ENCODE results near the gene DLL1.

DLL1 gene

DNA sequence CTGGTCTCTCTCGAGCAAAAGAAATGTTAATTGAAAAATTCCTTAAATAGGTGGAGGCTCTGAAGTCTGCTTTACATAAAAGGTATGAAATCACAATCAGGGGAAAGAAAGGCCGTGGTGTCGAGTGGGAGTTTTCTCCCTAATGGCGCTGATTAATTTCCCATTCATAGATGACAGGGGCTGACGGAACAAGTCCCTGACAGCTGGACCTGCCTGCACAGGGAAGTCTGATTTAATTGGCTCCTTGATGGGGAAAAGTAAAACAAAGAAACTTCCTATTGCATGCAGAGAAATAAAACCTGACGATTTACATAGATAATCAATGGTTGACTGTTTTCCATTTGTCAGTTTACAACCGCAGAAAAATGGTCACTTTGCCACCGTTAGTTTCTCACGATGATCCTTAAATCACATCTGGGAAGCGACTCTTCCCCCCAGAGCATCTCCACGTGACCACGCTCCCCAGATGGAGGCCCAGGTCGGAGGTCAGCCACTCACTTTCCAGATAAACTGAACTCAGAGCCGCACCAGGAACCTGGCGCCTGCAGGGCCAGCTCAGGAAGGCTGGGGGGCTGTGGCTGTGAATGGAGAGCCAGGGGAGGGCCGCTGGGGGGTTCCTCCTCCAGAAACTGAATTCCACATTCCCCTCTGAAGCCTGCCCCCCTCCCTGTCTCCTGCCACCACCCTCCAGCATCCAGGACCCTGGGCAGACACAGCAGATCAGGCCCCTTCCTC, 55.3 kb downstream of the DLL1 start:
- no peaks in the 10 kb centered on the region for H3K36me3 ChIP-seq (ENCODE audit: control insufficient read depth, insufficient read depth, low read length)
- no peaks in the 10 kb centered on the region for H3K9me3 ChIP-seq (ENCODE audit: control insufficient read depth, insufficient read depth, low read length)
- H3K9ac ChIP-seq (ENCODE audit: low read depth, low read length), result no peak overlapping the region
- no peaks in the 10 kb centered on the region for H3K27me3 ChIP-seq (ENCODE audit: control insufficient read depth, insufficient read depth, low read length)
- no peak overlapping the region for H3K27ac ChIP-seq (ENCODE audit: low read depth, low read length)
- no peak overlapping the region for H3K4me3 ChIP-seq (ENCODE audit: low read depth, low read length)
- peaks cover 7% of the 10 kb centered on the region; the same call in 1 of the 2 replicates for H3K4me1 ChIP-seq (ENCODE audit: control insufficient read depth, insufficient read depth, low read length)

- peaks cover 7% of the 10 kb centered on the region; the same call in 1 of the 2 replicates for H3K4me1 ChIP-seq (ENCODE audit: control insufficient read depth, insufficient read depth, low read length)
- no peak overlapping the region for H3K9ac ChIP-seq (ENCODE audit: low read depth, low read length)
- H3K27ac ChIP-seq (ENCODE audit: low read depth, low read length), result no peak overlapping the region
- no peaks in the 10 kb centered on the region for H3K36me3 ChIP-seq (ENCODE audit: control insufficient read depth, insufficient read depth, low read length)
- H3K4me3 ChIP-seq (ENCODE audit: low read depth, low read length), result no peak overlapping the region
- no peaks in the 10 kb centered on the region for H3K9me3 ChIP-seq (ENCODE audit: control insufficient read depth, insufficient read depth, low read length)
- H3K27me3 ChIP-seq (ENCODE audit: control insufficient read depth, insufficient read depth, low read length), result no peaks in the 10 kb centered on the region
Observed at GRCh38 chr6:170234419-170234818, 56.5 kb downstream of the DLL1 start.

DNA sequence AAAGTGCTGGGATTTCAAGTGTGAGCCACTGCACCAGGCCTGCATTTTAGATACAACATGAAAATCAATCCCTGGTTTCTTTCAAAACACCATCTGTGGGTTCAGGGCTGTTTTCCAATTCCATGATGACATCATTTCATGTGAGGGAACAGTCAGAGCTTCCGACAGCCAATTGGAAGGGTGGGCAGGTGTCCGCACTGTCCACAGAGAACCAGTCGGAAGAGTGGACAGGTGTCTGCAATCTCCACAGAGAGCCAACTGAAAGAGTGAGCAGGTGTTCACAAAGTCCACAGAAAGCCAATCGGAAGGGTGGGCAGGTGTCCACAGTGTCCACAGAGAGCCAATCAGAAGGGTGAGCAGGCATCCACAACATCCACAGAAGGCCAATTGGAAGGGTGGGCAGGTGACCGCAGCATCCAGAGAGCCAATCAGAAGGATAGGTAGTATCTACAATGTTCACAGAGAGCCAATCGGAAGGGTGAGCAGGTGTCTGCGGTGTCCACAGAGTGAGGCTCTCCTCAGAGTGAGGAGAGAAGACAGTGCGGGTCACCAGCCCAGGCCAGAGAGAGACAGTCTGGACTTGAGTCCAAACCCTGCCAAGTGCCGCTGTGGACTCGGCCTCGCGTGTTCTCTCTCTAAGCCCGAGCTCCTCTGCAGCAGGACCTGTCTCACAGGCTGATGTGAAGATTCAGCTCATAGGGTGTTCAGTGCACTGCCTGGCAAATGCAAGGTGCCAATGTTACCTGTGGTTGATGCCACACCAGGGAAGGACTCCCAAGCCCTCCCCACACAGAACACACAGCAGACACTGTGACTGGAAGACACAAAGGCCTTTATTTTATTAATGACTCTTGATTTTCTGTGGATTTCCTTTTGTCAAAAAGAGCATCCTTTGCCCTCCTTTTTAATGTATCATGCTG, 57.3 kb downstream of the DLL1 start:
- no peak overlapping the region for H3K4me3 ChIP-seq (ENCODE audit: low read depth, low read length)
- H3K36me3 ChIP-seq (ENCODE audit: control insufficient read depth, insufficient read depth, low read length), result no peaks in the 10 kb centered on the region
- no peak overlapping the region for H3K9ac ChIP-seq (ENCODE audit: low read depth, low read length)
- H3K9me3 ChIP-seq (ENCODE audit: control insufficient read depth, insufficient read depth, low read length), result no peaks in the 10 kb centered on the region
- no peak overlapping the region for H3K27ac ChIP-seq (ENCODE audit: low read depth, low read length)
- peaks cover 7% of the 10 kb centered on the region; the same call in 1 of the 2 replicates for H3K4me1 ChIP-seq (ENCODE audit: control insufficient read depth, insufficient read depth, low read length)
- no peaks in the 10 kb centered on the region for H3K27me3 ChIP-seq (ENCODE audit: control insufficient read depth, insufficient read depth, low read length)
